GM06990 (cell line): Measurements from ENCODE around the gene KCNB1.

Experiments
- DNase-seq: peaks from one replicate; pipeline ENCODE4 v3.0.0-alpha.2; 2011; ENCODE audit not compliant: insufficient read length; ENCODE audit errors: extremely low read depth
- H3K27me3 ChIP-seq: replicated peaks from 2 replicates; pipeline ENCODE4 v1.6.0; 2011; ENCODE audit warnings: low read length; ENCODE audit not compliant: control insufficient read depth, insufficient read depth
- H3K36me3 ChIP-seq: 2 replicates; pipeline ENCODE4 v1.5.1; 2011; ENCODE audit warnings: low read length; ENCODE audit not compliant: control insufficient read depth, insufficient read depth
- H3K4me3 ChIP-seq: replicated peaks from 2 replicates; pipeline ENCODE4 v1.5.1; 2011; ENCODE audit warnings: low read depth, mild to moderate bottlenecking, control low read depth, low read length
- CTCF ChIP-seq: IDR thresholded peaks from 2 replicates; pipeline ENCODE4 v1.5.1; 2011; ENCODE audit warnings: low read length, control low read depth, mild to moderate bottlenecking, inconsistent platforms; ENCODE audit not compliant: insufficient read depth, poor library complexity, severe bottlenecking

KCNB1 gene

GRCh38 chr20:49403911-49404310 lies 78.6 kb downstream of the KCNB1 start:
- Histone ChIP-seq H3K27me3 (peaks cover 2% of the 10 kb centered on the region; the same call in 1 of the 2 replicates), H3K36me3 (no peaks in the 10 kb centered on the region), H3K4me3 (no peak overlapping the region)
- no peak for DNase-seq
- TF ChIP-seq CTCF, result no peak

- Histone ChIP-seq H3K27me3 (peaks cover 2% of the 10 kb centered on the region; the same call in 1 of the 2 replicates), H3K36me3 (no peaks in the 10 kb centered on the region), H3K4me3 (no peak overlapping the region)
- DNase-seq, result no peak
- no peak for TF ChIP-seq CTCF
These were observed 79.5 kb downstream of the KCNB1 start for GRCh38 chr20:49403012-49403411.

GRCh38 chr20:49400904-49401303 lies 81.6 kb downstream of the KCNB1 start:
- no peaks in the 10 kb centered on the region for H3K36me3 ChIP-seq
- H3K27me3 ChIP-seq, result peaks cover 2% of the 10 kb centered on the region; the same call in 1 of the 2 replicates
- H3K4me3 ChIP-seq, result no peak overlapping the region
- TF ChIP-seq CTCF, result no peak
- DNase-seq, result no peak

- TF ChIP-seq CTCF, result no peak
- Histone ChIP-seq H3K27me3 (peaks cover 2% of the 10 kb centered on the region; the same call in 1 of the 2 replicates), H3K36me3 (no peaks in the 10 kb centered on the region), H3K4me3 (no peak overlapping the region)
- no peak for DNase-seq
These were observed 82.1 kb downstream of the KCNB1 start for GRCh38 chr20:49400410-49400809.

- no peaks in the 10 kb centered on the region; the same call in 1 of the 2 replicates for H3K27me3 ChIP-seq
- H3K36me3 ChIP-seq, result no peaks in the 10 kb centered on the region
- TF ChIP-seq CTCF, result no peak
- no peak overlapping the region for H3K4me3 ChIP-seq
- no peak for DNase-seq
These were observed 83.1 kb downstream of the KCNB1 start for GRCh38 chr20:49399329-49399728.
